Measurements from ENCODE around the gene ZNF385B. TPM values are rescaled to one million over a fixed set of nuclear protein-coding genes. Genes with fewer than 3 reads are reported as not detected.

The ZNF385B gene
- total and polyA plus RNA-seq, 9 of the 15 experiments (the other 6 are each of a cell fraction or from before 2014, with no cell fraction given), result 0.50 TPM; not detected in 8

- Histone ChIP-seq H3K27me3 (ENCODE audit: control insufficient read depth in 2 of 2, insufficient read depth in 2 of 2, low read length in 2 of 2) (no peaks in the 10 kb centered on the region), H3K4me3 (no peak overlapping the region), H3K9me3 (replicated peaks; ENCODE audit: control insufficient read depth, insufficient read depth, low read depth, low read length) (no peaks in the 10 kb centered on the region), H3K9me1 (ENCODE audit: control insufficient read depth, insufficient read depth, low read length) (no peaks in the 10 kb centered on the region), H3K79me2 (ENCODE audit: control insufficient read depth, insufficient read depth, low read length) (no peaks in the 10 kb centered on the region), H3K9ac (ENCODE audit: insufficient read depth in 1 of 2, low read depth in 2 of 2, low read length in 2 of 2) (no peak overlapping the region), H4K20me1 (replicated peaks; ENCODE audit: control insufficient read depth, insufficient read depth, low read length) (no peaks in the 10 kb centered on the region), H3K4me2 (ENCODE audit: insufficient read depth, low read length) (no peak overlapping the region), H3K36me3 (ENCODE audit: control insufficient read depth, insufficient read depth, low read length) (no peaks in the 10 kb centered on the region), H3K27ac (ENCODE audit: extremely low read depth, low read depth, low read length) (no peak overlapping the region), H3K4me1 (replicated peaks in 1 of 2; ENCODE audit: control insufficient read depth in 2 of 2, insufficient read depth in 2 of 2, low read length in 2 of 2) (no peaks in the 10 kb centered on the region), H2AFZ (ENCODE audit: low read depth, low read length) (no peak overlapping the region)
- TF ChIP-seq ZZZ3 (IDR thresholded peaks at IDR 0.05), result no peak
- TF ChIP-seq THRA (IDR thresholded peaks at IDR 0.05), result no peak
- TF ChIP-seq POLR3G (IDR thresholded peaks at IDR 0.05; ENCODE audit: extremely low read depth, insufficient read length, insufficient replicate concordance), result no peak
- no peak for TF ChIP-seq ZNF3 (CRISPR knock-in tag; IDR thresholded peaks at IDR 0.05)
- TF ChIP-seq POU5F1 (IDR thresholded peaks at IDR 0.05; ENCODE audit: borderline replicate concordance, low read depth, low read length, partially characterized antibody), result no peak
- ATAC-seq (no peak), DNase-seq (ENCODE audit: extremely low read depth in 1 of 4, low spot score in 3 of 4) (no peak), FAIRE-seq (no peak)
- POLR2A ChIA-PET, result no interaction called here
- in situ Hi-C loops (cut with MboI), result no loop called here
- intact Hi-C loops (cut with micrococcal nuclease), result no loop called here
- CTCF ChIA-PET (ENCODE audit: low intra/inter-chr PET ratio), result no interaction called here
- WGBS (ENCODE audit: insufficient coverage, low coverage, missing lambda C conversion rate), result 0% methylated on average over 2 of the region's 2 CpGs
- BruUV-seq (replicated peaks), result no TSS peak
Measured at GRCh38 chr2:179545024-179545423, 316.4 kb downstream of the ZNF385B start.
